SH-SY5Y (cell line): Measurements from ENCODE around the gene KIF13A.

ENCODE experiments used
- GATA2 ChIP-seq: IDR thresholded peaks from 2 replicates; pipeline ENCODE4 v1.6.1; 2011; ENCODE audit warnings: mild to moderate bottlenecking, low read depth, low read length
- GATA3 ChIP-seq: IDR thresholded peaks from 2 replicates; pipeline ENCODE4 v1.6.1; 2011; ENCODE audit warnings: low read depth, mild to moderate bottlenecking, low read length, moderate library complexity

GRCh38 chr6:17847203-17847760 lies 140.2 kb downstream of the KIF13A start:
- TF ChIP-seq GATA2 = no peak
- TF ChIP-seq GATA3 = no peak
